Left renal pelvis (tissue), 4 donors: Measurements from ENCODE around the gene SLC25A27. TPM values are rescaled to one million over a fixed set of nuclear protein-coding genes. Genes with fewer than 3 reads are reported as not detected.

ENCODE experiments used
- DNase-seq, 4 donors: peaks; one replicate each; pipeline ENCODE4 v3.0.0-alpha.2; 2013; ENCODE audit warnings: low read depth in 4 of 4, low spot score in 3 of 4
- polyA plus RNA-seq, 4 donors: library from polyadenylated mRNA; unstranded; fragments of 120-200 nt; gene quantifications; one replicate each; pipeline ENCODE4 v1.2.1, GENCODE V29; 2013; ENCODE audit not compliant: insufficient read length in 4 of 4

The SLC25A27 gene
- polyA plus RNA-seq, 4 donors: 23.0 to 64.9 (median 39.0) TPM

- DNase-seq: no peak
Observed at GRCh38 chr6:46704562-46704961, 51.8 kb downstream of the SLC25A27 start.

GRCh38 chr6:46706464-46706863 lies 53.7 kb downstream of the SLC25A27 start:
- DNase-seq: no peak

GRCh38 chr6:46711491-46711890 lies 58.7 kb downstream of the SLC25A27 start:
- no peak for DNase-seq

GRCh38 chr6:46715141-46715540 lies 62.4 kb downstream of the SLC25A27 start:
- DNase-seq: no peak

DNA sequence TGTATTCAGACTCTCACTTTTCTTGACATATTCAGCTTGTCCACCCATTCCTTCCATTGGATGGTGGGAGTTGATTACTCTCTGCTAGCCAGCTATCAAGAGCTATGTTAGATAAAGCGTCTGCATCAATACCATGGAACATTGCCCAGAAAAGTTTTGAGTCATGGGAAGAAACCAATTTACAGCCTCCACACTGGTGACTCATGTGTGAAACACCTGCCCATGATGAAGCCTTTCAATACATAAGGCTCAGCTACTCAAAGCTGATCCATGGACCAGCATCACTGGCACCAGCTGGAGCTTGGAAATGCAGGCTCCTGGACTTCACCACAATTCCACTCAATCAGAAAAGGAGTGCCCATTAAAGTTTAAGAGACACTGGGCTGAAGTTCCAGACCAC lies 66.3 kb downstream of the SLC25A27 start:
- no peak for DNase-seq

- DNase-seq: no peak
Observed at GRCh38 chr6:46720401-46720800, 67.6 kb downstream of the SLC25A27 start.

Other genes with a start within 250 kb of the SLC25A27 start
- 10 to 100 TPM in 3 of 4 donors, 1 to 10 TPM in 1; 7.8 to 30.7 (median 23.8) TPM for gene RCAN2, start 161.5 kb upstream of the SLC25A27 start, polyA plus RNA-seq
- gene CYP39A1, start 157 bp upstream of the SLC25A27 start, polyA plus RNA-seq: 10 to 100 TPM in 1 of 4 donors, 1 to 10 TPM in 3; 8.1 to 13.6 (median 8.7) TPM
- gene TDRD6, start 34.9 kb downstream of the SLC25A27 start, polyA plus RNA-seq: 1 to 10 TPM; 1.7 to 6.0 (median 1.9) TPM
- 10 to 100 TPM in 1 of 4 donors, 1 to 10 TPM in 3; 2.7 to 13.5 (median 3.4) TPM for gene PLA2G7, start 82.4 kb downstream of the SLC25A27 start, polyA plus RNA-seq
- gene ANKRD66, start 94.0 kb downstream of the SLC25A27 start, polyA plus RNA-seq: under 1 TPM in 1 of 4 donors, not detected in 3; 0.11 TPM
- not detected for gene MEP1A, start 140.4 kb downstream of the SLC25A27 start, polyA plus RNA-seq